HepG2 (cell line): ENCODE results near the gene CSNK2B. TPM values are rescaled to one million over a fixed set of nuclear protein-coding genes. Genes with fewer than 3 reads are reported as not detected.
A peak's percentile ranks its signal among the peaks of the same experiment; 100 is the strongest.

Source experiments
- ATAC-seq: fragments of 200-7000 bp; cut with Tn5 transposase; 3 replicates; pipeline ENCODE4 v1.9.1; 2020; ENCODE audit warnings: mild to moderate bottlenecking, moderate library complexity
- BruUV-seq: library from RNA; stranded (reverse); fragments of 400-500 nt; replicated peaks from 2 replicates; lab custom pipeline; 2021; lab: Mats Ljungman, UMichigan
- CTCF ChIA-PET: fragments of 300-600 bp; formaldehyde crosslinking; extraction: SDS; loops from one replicate; lab custom pipeline; 2021; ENCODE audit warnings: low total read pairs, inconsistent platforms, low intra/inter-chr PET ratio; lab: Yijun Ruan, JAX
- POLR2A ChIA-PET: fragments of 350-600 bp; sonication (Branson Sonifier 250); formaldehyde crosslinking; loops from one replicate; lab custom pipeline; 2020; ENCODE audit warnings: antibody characterized with exemption, inconsistent platforms; lab: Yijun Ruan, JAX
- DNase-seq: peaks from one replicate; pipeline ENCODE4 v3.0.0-alpha.2; 2015; ENCODE audit warnings: low spot score
- FAIRE-seq: peaks from 3 replicates; lab custom pipeline; 2011; peaks lifted over from hg19 to GRCh38; lab: Jason Lieb, UNC
- H2AFZ ChIP-seq: one replicate; pipeline ENCODE4 v1.6.1; 2011; ENCODE audit warnings: low read length, inconsistent platforms
- H3K27ac ChIP-seq: fragments of 300-600 bp; 3 replicates; pipeline ENCODE4 v1.8.0; 2011; ENCODE audit warnings: mixed run types, mild to moderate bottlenecking, mixed read lengths, low read length, inconsistent platforms; ENCODE audit not compliant: insufficient read depth; ENCODE audit errors: extremely low read length
- H3K27me3 ChIP-seq, 2 experiments: fragments of 200-600 bp in 1 of 2; 2 replicates in 1 of 2; 3 replicates in 1 of 2; pipeline versions ENCODE4 v1.6.0 to v1.8.0; 2011; ENCODE audit warnings: low read length in 2 of 2, mild to moderate bottlenecking in 2 of 2, moderate library complexity in 2 of 2, inconsistent platforms in 1 of 2; ENCODE audit not compliant: insufficient read depth in 2 of 2, control insufficient read depth in 1 of 2
- H3K36me3 ChIP-seq, 2 experiments: fragments of 200-600 bp in 1 of 2; replicated peaks in 1 of 2; 2 replicates in 1 of 2; 3 replicates in 1 of 2; pipeline versions ENCODE4 v1.5.1 to v1.8.0; 2011; ENCODE audit warnings: low read length in 2 of 2, inconsistent platforms in 1 of 2; ENCODE audit not compliant: insufficient read depth in 2 of 2, control insufficient read depth in 1 of 2
- H3K4me1 ChIP-seq: 2 replicates; pipeline ENCODE4 v1.5.1; 2012; ENCODE audit warnings: low read length, inconsistent platforms; ENCODE audit not compliant: insufficient read depth
- H3K4me2 ChIP-seq: 2 replicates; pipeline ENCODE4 v1.6.0; 2011; ENCODE audit warnings: low read depth, low read length, inconsistent platforms
- H3K4me3 ChIP-seq, 3 experiments: fragments of 200-600 bp in 1 of 3; sonication (generic), shearing (Covaris generic) in 1 of 3; replicated peaks in 1 of 3; 2 replicates each; pipeline ENCODE4 v1.5.1; 2011 to 2016; ENCODE audit warnings: low read length in 3 of 3, inconsistent platforms in 2 of 3, low read depth in 2 of 3, mild to moderate bottlenecking in 2 of 3, control low read depth in 1 of 3, mixed read lengths in 1 of 3; ENCODE audit not compliant: insufficient read depth in 1 of 3
- H3K79me2 ChIP-seq: one replicate; pipeline ENCODE4 v1.6.1; 2011; ENCODE audit warnings: low read length, inconsistent platforms; ENCODE audit not compliant: insufficient read depth
- H3K9ac ChIP-seq: 2 replicates; pipeline ENCODE4 v1.6.0; 2011; ENCODE audit warnings: mild to moderate bottlenecking, low read depth, low read length, inconsistent platforms; ENCODE audit not compliant: insufficient read depth
- H3K9me3 ChIP-seq: 2 replicates; pipeline ENCODE4 v1.5.1; 2012; ENCODE audit warnings: mild to moderate bottlenecking, low read length
- H4K20me1 ChIP-seq: 2 replicates; pipeline ENCODE4 v1.6.0; 2011; ENCODE audit warnings: inconsistent platforms, mild to moderate bottlenecking, low read length, moderate library complexity; ENCODE audit not compliant: insufficient read depth
- AKNA ChIP-seq: sonication (generic); formaldehyde crosslinking; IDR thresholded peaks from 2 replicates; pipeline ENCODE4 v1.4.0; 2020; ENCODE audit warnings: missing genetic modification reagents, borderline replicate concordance
- ATF7-NPFF ChIP-seq: sonication (generic); formaldehyde crosslinking; IDR thresholded peaks from 2 replicates; pipeline ENCODE4 v1.8.1; 2023; ENCODE audit warnings: mild to moderate bottlenecking, low read depth, missing genetic modification reagents, moderate library complexity
- BHLHE40 ChIP-seq: IDR thresholded peaks from 2 replicates; pipeline ENCODE4 v1.6.1; 2011; ENCODE audit warnings: low read length, improper control_type of control experiment
- BRD4 ChIP-seq: sonication (generic); formaldehyde crosslinking; IDR thresholded peaks from 2 replicates; pipeline ENCODE4 v1.4.0; 2020; ENCODE audit warnings: missing genetic modification reagents
- FLYWCH1 ChIP-seq: sonication (generic); formaldehyde crosslinking; IDR thresholded peaks from 2 replicates; pipeline ENCODE4 v1.8.1; 2023; ENCODE audit warnings: mild to moderate bottlenecking, missing genetic modification reagents
- GMEB1 ChIP-seq: sonication (generic); formaldehyde crosslinking; IDR thresholded peaks from 2 replicates; pipeline ENCODE4 v1.5.1; 2020; ENCODE audit warnings: missing genetic modification reagents, mild to moderate bottlenecking, borderline replicate concordance
- IRF2 ChIP-seq: IDR thresholded peaks from 2 replicates; pipeline ENCODE4 v1.6.1; 2018; ENCODE audit warnings: missing genetic modification reagents, missing compliant biosample characterization
- JUNB ChIP-seq: sonication (generic); formaldehyde crosslinking; IDR thresholded peaks from 2 replicates; pipeline ENCODE4 v1.8.0; 2022; ENCODE audit warnings: missing genetic modification reagents, mild to moderate bottlenecking, borderline replicate concordance
- MXD4 ChIP-seq: IDR thresholded peaks from 2 replicates; pipeline ENCODE4 v1.6.1; 2016; ENCODE audit warnings: mild to moderate bottlenecking, missing biosample characterization, missing genetic modification reagents
- PAWR ChIP-seq: sonication (generic); formaldehyde crosslinking; IDR thresholded peaks from 2 replicates; pipeline ENCODE4 v1.4.0; 2020; ENCODE audit warnings: missing genetic modification reagents, mild to moderate bottlenecking, borderline replicate concordance
- POLR2AphosphoS5 ChIP-seq: IDR thresholded peaks from 2 replicates; pipeline ENCODE4 v1.6.1; 2012; ENCODE audit warnings: low read depth, low read length
- POLR2G ChIP-seq: fragments of 200-400 bp; formaldehyde crosslinking; IDR thresholded peaks from 2 replicates; pipeline ENCODE4 v1.6.1; 2018; ENCODE audit warnings: mild to moderate bottlenecking, low read depth, low read length, moderate library complexity
- SALL1 ChIP-seq: sonication (generic); formaldehyde crosslinking; IDR thresholded peaks from 2 replicates; pipeline ENCODE4 v1.8.0; 2022; ENCODE audit warnings: mild to moderate bottlenecking, missing genetic modification reagents
- ZNF136 ChIP-seq: sonication (generic); formaldehyde crosslinking; IDR thresholded peaks from 2 replicates; pipeline ENCODE4 v1.8.1; 2022; ENCODE audit warnings: low read depth, mild to moderate bottlenecking, moderate library complexity, missing genetic modification reagents
- ZNF605 ChIP-seq: sonication (generic); formaldehyde crosslinking; IDR thresholded peaks from 2 replicates; pipeline ENCODE4 v1.8.0; 2022; ENCODE audit warnings: mild to moderate bottlenecking, missing genetic modification reagents
- ZNF616 ChIP-seq: sonication (generic); formaldehyde crosslinking; IDR thresholded peaks from 2 replicates; pipeline ENCODE4 v1.5.0; 2020; ENCODE audit warnings: low read depth, mild to moderate bottlenecking, missing genetic modification reagents
- ZNF777 ChIP-seq: sonication (generic); formaldehyde crosslinking; IDR thresholded peaks from 2 replicates; pipeline ENCODE4 v1.4.0; 2020; ENCODE audit warnings: missing genetic modification reagents
- ZNF839 ChIP-seq: sonication (generic); formaldehyde crosslinking; IDR thresholded peaks from 2 replicates; pipeline ENCODE4 v1.4.0; 2020; ENCODE audit warnings: missing genetic modification reagents, mild to moderate bottlenecking, borderline replicate concordance
- WGBS: methylation state at CpG from one replicate; pipeline ENCODE4 v1.1.6; 2017; ENCODE audit warnings: low lambda C conversion rate; 5-methylcytosine and 5-hydroxymethylcytosine counted together
- in situ Hi-C: cut with HindIII; loops from 2 replicates; pipeline ENCODE4 v1.10.0; 2017; ENCODE audit warnings: low pct_unique_long_range_greater_than_20kb; ENCODE audit not compliant: extremely low pct_ligation_motif_present
- intact Hi-C: fragments of 100-400 bp; cut with micrococcal nuclease; formaldehyde crosslinking; loops from one replicate; pipeline ENCODE4 v1.10.0; 2022; ENCODE audit not compliant: unreplicated experiment
- polyA plus RNA-seq, 8 experiments: library from polyadenylated mRNA; depleted of rRNA in 3 of 8; stranded (reverse) in 7 of 8; unstranded in 1 of 8; fragments of >200 nt; fragmentation: Illumina TruSeq in 4 of 8; extraction: Trizol in 4 of 8; gene quantifications; 2 replicates each; pipeline versions ENCODE4 v1.2.1 to v1.2.3, GENCODE V29; 2011 to 2016; ENCODE audit warnings: low read depth in 4 of 8, missing spikeins in 1 of 8, mixed read lengths in 1 of 8; ENCODE audit not compliant: insufficient read depth in 1 of 8
- total RNA-seq, 5 experiments: library from RNA; depleted of rRNA; stranded (reverse); fragments of >200 nt; fragmentation: Illumina TruSeq; extraction: Trizol; gene quantifications; 2 replicates each; pipeline ENCODE4 v1.2.3, GENCODE V29; 2016; ENCODE audit warnings: low read depth in 1 of 5

Gene CSNK2B
- total and polyA plus RNA-seq, 2 of the 13 experiments (the other 11 are each of a cell fraction or from before 2014, with no cell fraction given): 111 to 296 TPM

DNA sequence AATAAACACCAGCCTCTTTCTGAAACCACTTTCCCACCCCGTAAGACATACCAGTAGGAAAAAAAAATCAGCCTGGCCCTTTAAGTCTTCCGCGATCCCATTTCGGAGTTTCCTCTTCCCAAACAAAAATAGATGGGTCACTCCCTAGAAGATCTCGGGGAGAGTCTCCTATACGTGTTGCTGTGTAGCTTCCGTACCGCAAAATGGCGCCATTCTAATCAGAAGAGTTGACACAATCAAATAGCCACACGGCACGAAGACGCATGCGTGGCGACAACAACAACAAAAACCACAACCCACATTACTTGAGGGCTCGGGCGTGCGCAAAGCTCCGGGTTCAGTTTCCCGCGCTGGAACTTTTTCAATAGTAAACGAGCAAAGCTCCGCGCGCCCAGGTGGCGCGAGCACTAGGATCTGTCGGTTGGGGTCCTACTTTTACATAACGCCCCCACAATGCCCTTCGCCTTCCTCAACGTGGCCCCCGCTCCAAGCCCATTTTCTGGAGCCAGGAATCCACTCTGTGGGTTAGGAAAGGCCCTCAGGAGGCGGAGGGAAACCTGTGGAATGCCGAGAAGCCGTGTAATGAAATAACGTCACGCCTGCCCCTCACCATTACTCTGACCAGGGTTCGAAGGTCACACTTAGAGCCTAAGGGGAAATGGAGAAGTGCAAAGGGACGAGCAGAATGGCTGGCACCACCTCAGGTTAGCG is 935 bp upstream of the CSNK2B start, which contains the start of gene GPANK1:
Gene GPANK1, minus strand, starts transcription at position 208 of the 711 bp plus-strand sequence. CDS start 519 bp downstream, outside the sequence.
- Histone ChIP-seq H3K36me3 (peaks cover 22 to 40% of the 10 kb centered on the region in 2 experiments), H3K4me2 (peak within 1 kb of the TSS; percentile 94), H3K79me2 (peaks cover 62% of the 10 kb centered on the region), H3K9me3 (no peaks in the 10 kb centered on the region), H3K4me3 (peak within 1 kb of the TSS; percentile 69 to 98 (median 71)), H4K20me1 (peaks cover under 1% of the 10 kb centered on the region; the same call in 1 of the 2 replicates), H3K27ac (peak within 1 kb of the TSS; percentile 99), H2AFZ (no peak within 1 kb of the TSS), H3K4me1 (peaks cover 76% of the 10 kb centered on the region), H3K9ac (peak within 1 kb of the TSS; percentile 98), H3K27me3 (no peaks in the 10 kb centered on the region; a peak in 1 of 5 replicates)
- BruUV-seq: no TSS peak
- 2% methylated on average over 37 of the region's 39 CpGs for WGBS
- FAIRE-seq (peak; percentile 93), ATAC-seq (peak; percentile 46), DNase-seq (peak; percentile 95)
- in situ Hi-C loops (no loop called here), intact Hi-C loops (loop anchor here (1.0 to 5.0 kb wide), 3 partner anchors 43 to 167 kb away; partner anchors contain the start of gene PRRC2A)
- ChIA-PET CTCF (no interaction called here), POLR2A (interaction anchor here (0.6 to 7.4 kb wide), 34 partner anchors 10 to 513 kb away, joined by 3 to 438 read pairs (median 5); partner anchors contain the start of genes ABHD16A, APOM, ATP6V1G2 and BAG6)
- TF ChIP-seq ATF7-NPFF (CRISPR knock-in tag) (peak; percentile 84; the same call in 1 of the 2 replicates), AKNA (CRISPR knock-in tag) (no peak; the same call in 1 of the 2 replicates), FLYWCH1 (CRISPR knock-in tag) (no peak), BHLHE40 (peak; percentile 23; the same call in 1 of the 2 replicates), ZNF777 (CRISPR knock-in tag) (peak; percentile 25; the same call in 1 of the 2 replicates), JUNB (CRISPR knock-in tag) (no peak; the same call in 1 of the 2 replicates), ZNF136 (CRISPR knock-in tag) (peak; percentile 81), SALL1 (CRISPR knock-in tag) (peak; percentile 75), ZNF605 (CRISPR knock-in tag) (peak; percentile 85), POLR2AphosphoS5 (peak; percentile 68), ZNF839 (CRISPR knock-in tag) (no peak), ZNF616 (CRISPR knock-in tag) (0 out of 2 replicates have a peak, but pooled peaks have one; percentile 63), PAWR (CRISPR knock-in tag) (no peak), MXD4 (CRISPR knock-in tag) (peak; percentile 24; the same call in 1 of the 2 replicates), IRF2 (CRISPR knock-in tag) (no peak), GMEB1 (CRISPR knock-in tag) (0 out of 2 replicates have a peak, but pooled peaks have one; percentile 36), POLR2G (peak; percentile 76), BRD4 (CRISPR knock-in tag) (no peak; the same call in none of the 2 replicates)
